NCI-H2081 (cell line): ENCODE measurements around the gene EIF5.
A peak's percentile ranks its signal among the peaks of the same experiment; 100 is the strongest.

Experiments used
- DNase-seq, 2 experiments: peaks; one replicate each; lab custom pipeline; 2025; lab: John Stamatoyannopoulos, UW

EIF5 gene

GRCh38 chr14:103333754-103334643 is at the start of gene EIF5:
TSS of gene EIF5 (plus strand) at chr14:103334237. CDS start at chr14:103335861, 1,624 bp downstream.
- DNase-seq, result peak; percentile 99 to 100

GRCh38 chr14:103284574-103285467 is 49.2 kb upstream of the EIF5 start:
- no peak for DNase-seq

- DNase-seq, result peak in 1 of 2 experiments; percentile 35
These were observed 47.6 kb upstream of the EIF5 start for GRCh38 chr14:103286460-103286859.

GRCh38 chr14:103286968-103287850 is 46.8 kb upstream of the EIF5 start:
- no peak for DNase-seq

- DNase-seq, result no peak
These were observed 45.8 kb upstream of the EIF5 start for GRCh38 chr14:103288076-103288766.

DNA sequence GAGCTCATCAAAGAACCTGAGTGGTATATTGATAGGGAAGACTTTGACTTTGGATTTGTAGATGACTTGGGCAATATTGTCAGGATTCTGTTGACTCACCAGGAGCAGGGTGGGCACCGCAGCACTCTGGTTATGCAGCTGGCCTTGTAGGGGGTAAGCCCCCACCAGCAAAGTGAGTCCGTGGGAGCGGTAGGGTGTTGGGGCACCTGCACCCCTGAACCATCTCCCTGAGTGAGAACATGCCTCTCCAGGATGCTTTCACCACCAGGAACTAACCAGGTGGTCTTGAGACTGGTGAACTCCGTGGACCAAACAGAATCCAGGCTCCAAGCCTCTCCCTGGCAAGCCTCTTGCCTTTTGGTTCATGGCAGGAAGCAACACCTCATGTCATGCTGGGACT is 44.0 kb upstream of the EIF5 start:
- no peak for DNase-seq

- no peak for DNase-seq
These were observed 43.5 kb upstream of the EIF5 start for GRCh38 chr14:103290494-103290893.

GRCh38 chr14:103290961-103291360 is 43.1 kb upstream of the EIF5 start:
- no peak for DNase-seq

DNA sequence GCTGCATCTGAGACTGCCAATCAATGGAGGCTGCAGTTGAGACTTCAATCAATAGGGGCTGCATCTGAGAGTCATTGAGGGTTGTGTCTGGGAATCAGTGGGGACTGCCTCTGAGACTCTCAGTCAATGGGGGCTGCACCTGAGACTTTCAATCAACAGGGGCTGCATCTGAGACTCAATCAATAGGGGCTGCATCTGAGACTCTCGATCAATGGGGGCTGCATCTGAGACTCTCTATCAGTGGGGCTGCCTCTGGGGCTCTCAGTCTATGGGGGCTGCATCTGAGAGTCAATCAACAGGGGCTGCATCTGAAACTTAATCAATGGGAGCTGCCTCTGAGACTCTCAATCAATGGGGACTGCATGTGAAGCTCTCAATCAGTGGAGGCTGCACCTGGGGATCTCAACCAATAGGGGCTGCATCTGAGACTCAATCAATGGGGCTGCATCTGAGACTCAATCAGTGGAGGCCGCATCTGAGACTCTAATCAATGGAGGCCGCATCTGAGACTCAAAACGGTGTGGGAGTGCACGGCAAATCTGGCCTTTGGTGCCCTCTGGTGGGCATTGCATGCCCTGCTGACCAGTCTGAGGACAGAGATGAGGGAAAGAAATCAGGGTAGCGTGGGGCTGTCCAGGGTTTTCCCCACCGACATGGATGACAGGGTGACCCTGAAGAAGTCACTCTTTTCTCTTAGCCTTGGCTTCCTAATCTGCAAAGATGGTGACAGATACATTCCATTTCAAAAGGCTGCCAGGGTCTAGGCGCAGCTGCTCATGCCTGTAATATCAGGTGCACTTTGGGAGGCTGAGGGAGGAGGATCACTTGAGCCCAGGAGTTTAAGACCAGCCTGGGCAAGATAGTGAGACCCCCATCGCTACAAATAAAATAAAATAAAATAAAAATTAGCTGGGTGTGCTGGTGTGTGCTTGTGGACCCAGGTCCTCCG is 41.3 kb upstream of the EIF5 start:
- DNase-seq, result peak; percentile 76 to 80

- no peak for DNase-seq
These were observed 40.6 kb upstream of the EIF5 start for GRCh38 chr14:103293465-103293864.

- no peak for DNase-seq
These were observed 39.9 kb upstream of the EIF5 start for GRCh38 chr14:103294091-103294490.

DNA sequence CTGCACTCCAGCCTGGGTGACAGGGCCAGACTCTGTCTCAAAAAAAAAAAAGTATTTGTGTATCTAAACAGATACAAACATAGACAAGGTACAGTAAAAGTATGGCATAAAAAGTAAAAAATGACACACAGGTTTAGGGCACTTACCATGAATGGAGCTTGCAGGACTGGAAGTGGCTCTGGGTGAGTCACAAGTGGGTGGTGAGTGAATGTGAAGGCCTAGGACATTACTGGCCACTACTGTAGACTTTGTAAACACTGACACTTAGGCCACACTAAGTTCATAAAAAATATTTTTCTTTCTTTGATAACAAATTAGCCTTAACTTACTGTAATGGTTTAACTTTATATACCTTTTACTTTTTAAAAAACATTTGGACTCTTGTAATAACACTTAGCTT is 38.0 kb upstream of the EIF5 start:
- DNase-seq, result no peak

DNA sequence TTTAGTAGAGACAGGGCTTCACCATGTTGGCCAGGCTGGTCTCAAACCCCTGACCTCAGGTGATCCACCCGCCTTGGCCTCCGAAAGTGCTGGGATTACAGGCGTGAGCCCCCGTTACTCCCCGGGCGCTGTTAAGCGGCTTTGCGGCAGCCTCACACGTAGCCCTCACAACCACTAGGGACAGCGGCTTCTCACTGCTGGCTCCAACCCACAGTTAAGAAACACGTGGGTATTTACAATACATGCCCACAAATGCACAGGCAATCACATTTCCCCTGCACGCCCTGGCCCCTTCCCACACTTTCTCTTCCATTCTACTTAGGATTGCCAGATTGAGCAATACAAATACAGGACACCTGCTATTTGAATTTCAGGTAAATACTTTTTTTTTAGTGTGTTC is 37.0 kb upstream of the EIF5 start:
- no peak for DNase-seq

DNA sequence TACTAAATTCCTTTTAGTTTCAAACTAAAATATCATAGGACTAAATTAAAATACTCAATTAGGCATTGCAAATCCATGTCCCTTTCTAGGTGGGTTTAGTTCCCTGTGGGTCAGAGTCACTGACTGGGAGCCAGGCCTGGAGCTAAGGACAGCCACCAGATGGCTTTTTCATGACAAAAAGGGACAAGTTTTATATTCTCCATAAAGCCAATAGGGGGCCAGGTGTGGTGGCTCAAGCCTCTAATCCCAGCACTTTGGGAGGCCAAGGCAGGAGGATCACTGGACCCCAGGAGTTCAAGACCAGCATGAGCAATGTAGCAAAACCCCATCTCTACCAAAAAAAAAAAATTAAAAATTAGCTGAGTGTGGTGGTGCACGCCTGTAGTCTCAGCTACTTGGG is 35.4 kb upstream of the EIF5 start:
- DNase-seq, result no peak

DNA sequence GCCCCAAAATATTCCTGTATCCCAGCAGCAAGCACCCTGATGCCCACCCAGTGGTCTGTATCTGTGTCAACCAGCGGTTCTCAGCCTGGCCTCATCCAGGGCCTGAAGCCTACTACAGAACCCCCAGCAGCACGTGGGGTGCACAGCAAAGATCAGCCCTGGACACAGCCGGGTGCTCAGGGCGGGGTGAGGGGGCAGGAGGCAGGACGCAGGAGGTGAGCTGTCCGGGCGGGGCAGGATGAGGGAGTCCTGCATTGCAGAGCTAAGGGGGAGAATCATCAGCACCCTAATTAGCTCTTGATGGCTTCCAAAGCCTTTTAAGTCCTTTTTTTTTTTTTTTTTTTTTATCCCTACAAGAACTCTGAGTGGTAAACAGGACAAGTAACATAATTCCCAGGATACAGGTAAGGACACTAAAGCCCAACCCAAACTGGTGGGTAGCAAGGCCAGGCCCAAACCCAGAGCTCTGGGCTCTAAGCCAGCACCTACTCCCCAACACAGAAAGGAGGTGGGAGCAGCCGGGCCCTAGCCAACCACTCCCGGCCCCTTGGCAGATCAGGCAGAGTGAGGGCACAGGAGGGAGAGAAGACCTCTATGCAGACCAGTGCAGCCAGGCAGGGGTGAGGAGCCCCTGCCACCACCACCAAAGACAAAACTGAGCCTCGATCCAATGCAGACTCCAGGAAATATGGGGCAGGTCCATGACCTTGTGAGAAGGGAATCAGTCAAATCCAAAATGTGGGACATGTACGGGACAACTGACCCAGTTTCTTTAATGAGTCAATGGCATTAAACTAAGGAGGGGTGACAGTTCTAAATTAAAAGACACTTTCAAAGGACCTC is 32.3 kb upstream of the EIF5 start:
- no peak for DNase-seq

DNA sequence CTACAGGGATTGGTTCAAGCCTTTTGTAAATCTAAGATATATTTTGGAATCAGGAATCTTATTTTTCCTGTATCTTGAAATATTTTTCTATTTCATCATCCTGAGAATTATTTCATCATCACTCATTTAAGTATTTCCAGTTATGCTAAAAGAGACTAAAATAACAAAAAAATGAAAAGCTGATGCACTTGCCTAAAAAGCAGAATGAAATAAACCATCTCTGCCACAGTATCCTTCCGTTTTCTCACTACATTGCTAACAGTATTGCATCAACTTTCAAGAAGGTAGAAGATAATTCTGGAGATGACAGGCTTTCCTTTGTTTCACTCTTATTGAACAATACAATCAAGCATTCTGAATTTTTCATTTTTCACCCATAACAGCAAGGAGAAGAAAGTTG is 31.1 kb upstream of the EIF5 start:
- no peak for DNase-seq

DNA sequence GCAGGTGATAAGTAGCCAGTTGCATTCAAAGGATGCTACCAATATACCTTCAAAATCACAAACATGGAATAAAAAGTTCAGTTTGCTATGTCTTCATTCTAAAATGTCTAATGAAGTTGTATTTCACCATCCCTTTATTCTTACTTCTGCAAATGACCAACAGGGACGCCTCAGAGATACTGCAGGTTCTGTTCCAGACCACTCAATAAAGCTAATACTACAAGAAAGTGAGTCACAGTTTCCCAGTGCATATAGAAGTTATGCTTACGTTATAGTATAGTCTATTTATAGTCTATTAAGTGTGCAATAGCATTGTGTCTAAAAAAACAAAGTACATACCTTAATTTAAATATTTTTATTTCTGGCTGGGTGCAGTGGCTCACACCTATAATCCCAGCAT is 29.3 kb upstream of the EIF5 start:
- DNase-seq, result no peak

GRCh38 chr14:103308717-103309616 is 25.1 kb upstream of the EIF5 start:
- DNase-seq, result no peak
